Liver (tissue), 3 donors: ENCODE measurements around the gene DMRTB1.

ENCODE experiments used
- EGR1 ChIP-seq, 2 donors: IDR thresholded peaks; 2 replicates each; pipeline ENCODE4 v1.6.1; 2016 to 2018; ENCODE audit warnings: antibody characterized with exemption in 2 of 2, low read depth in 2 of 2
- FOXA1 ChIP-seq: IDR thresholded peaks from 2 replicates; pipeline ENCODE4 v1.6.1; 2016; ENCODE audit warnings: antibody characterized with exemption
- GABPA ChIP-seq, 2 donors: IDR thresholded peaks in 1 of 2; conservative IDR thresholded peaks in 1 of 2; 2 replicates each; pipeline ENCODE4 v1.6.1; 2016; ENCODE audit warnings: antibody characterized with exemption in 2 of 2, mild to moderate bottlenecking in 1 of 2, moderate library complexity in 1 of 2
- RXRA ChIP-seq, 2 donors: IDR thresholded peaks; 2 replicates each; pipeline ENCODE4 v1.6.1; 2017 to 2018; ENCODE audit warnings: antibody characterized with exemption in 2 of 2, mild to moderate bottlenecking in 1 of 2
- SP1 ChIP-seq: IDR thresholded peaks from 2 replicates; pipeline ENCODE4 v1.6.1; 2018; ENCODE audit warnings: antibody characterized with exemption, mild to moderate bottlenecking
- TAF1 ChIP-seq: conservative IDR thresholded peaks from 2 replicates; pipeline ENCODE4 v1.6.1; 2016; ENCODE audit warnings: antibody characterized with exemption, mild to moderate bottlenecking
- YY1 ChIP-seq: IDR thresholded peaks from 2 replicates; pipeline ENCODE4 v1.6.1; 2016; ENCODE audit warnings: antibody characterized with exemption, mild to moderate bottlenecking
- TF ChIP-seq, protein P1 (sequence below): fragments of 150-350 bp; IDR thresholded peaks from 2 replicates; pipeline ENCODE4 v1.5.1; 2017; ENCODE audit warnings: improper control_type of control experiment, low read depth, low read length; ENCODE audit not compliant: missing input control
- TF ChIP-seq, protein P2 (sequence below): IDR thresholded peaks from 2 replicates; pipeline ENCODE4 v1.6.1; 2016; ENCODE audit warnings: antibody characterized with exemption
- donor health status: healthy.
- donor health status: healthy.

DNA sequence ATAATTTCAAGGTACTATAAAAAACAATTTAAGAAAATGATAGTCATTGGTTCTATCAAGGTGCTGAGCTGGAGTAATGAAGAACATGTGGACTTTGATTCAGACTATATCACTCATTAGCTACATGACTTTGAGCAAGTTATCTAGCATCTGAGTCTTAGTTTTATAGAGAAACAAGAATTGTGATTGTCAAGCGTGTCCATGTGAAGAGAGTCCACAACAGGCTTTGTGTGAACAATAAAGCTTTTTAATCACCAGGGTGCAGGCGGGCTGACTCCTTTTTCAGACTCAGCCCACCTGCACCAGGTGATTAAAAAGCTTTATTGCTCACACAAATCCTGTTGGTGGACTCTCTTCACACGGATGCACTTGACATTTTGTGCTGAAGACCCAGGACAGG, 26.6 kb upstream of the DMRTB1 start:
- TF ChIP-seq, protein P1, sequence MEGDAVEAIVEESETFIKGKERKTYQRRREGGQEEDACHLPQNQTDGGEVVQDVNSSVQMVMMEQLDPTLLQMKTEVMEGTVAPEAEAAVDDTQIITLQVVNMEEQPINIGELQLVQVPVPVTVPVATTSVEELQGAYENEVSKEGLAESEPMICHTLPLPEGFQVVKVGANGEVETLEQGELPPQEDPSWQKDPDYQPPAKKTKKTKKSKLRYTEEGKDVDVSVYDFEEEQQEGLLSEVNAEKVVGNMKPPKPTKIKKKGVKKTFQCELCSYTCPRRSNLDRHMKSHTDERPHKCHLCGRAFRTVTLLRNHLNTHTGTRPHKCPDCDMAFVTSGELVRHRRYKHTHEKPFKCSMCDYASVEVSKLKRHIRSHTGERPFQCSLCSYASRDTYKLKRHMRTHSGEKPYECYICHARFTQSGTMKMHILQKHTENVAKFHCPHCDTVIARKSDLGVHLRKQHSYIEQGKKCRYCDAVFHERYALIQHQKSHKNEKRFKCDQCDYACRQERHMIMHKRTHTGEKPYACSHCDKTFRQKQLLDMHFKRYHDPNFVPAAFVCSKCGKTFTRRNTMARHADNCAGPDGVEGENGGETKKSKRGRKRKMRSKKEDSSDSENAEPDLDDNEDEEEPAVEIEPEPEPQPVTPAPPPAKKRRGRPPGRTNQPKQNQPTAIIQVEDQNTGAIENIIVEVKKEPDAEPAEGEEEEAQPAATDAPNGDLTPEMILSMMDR: no peak
- TF ChIP-seq YY1 (no peak), SP1 (no peak), EGR1 (IDR thresholded peaks at IDR 0.05; ENCODE audit: low read depth in 2 of 2) (no peak), GABPA (IDR thresholded peaks at IDR 0.05 in 1 of 2, conservative IDR thresholded peaks at IDR 0.05 in 1 of 2) (no peak), FOXA1 (no peak), RXRA (IDR thresholded peaks at IDR 0.05) (no peak), TAF1 (no peak)
- TF ChIP-seq, protein P2, sequence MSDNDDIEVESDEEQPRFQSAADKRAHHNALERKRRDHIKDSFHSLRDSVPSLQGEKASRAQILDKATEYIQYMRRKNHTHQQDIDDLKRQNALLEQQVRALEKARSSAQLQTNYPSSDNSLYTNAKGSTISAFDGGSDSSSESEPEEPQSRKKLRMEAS: no peak
